OCI-LY7 (cell line): ENCODE results near the gene SMIM8.

Experiments used
- CTCF ChIP-seq: fragments of 200-600 bp; sonication (generic); conservative IDR thresholded peaks from 2 replicates; pipeline ENCODE4 v1.5.1; 2014; ENCODE audit warnings: mild to moderate bottlenecking, antibody characterized with exemption, low read length, moderate library complexity, mixed read lengths
- EZH2phosphoT487 ChIP-seq: fragments of 200-600 bp; sonication (generic); IDR thresholded peaks from 2 replicates; pipeline ENCODE4 v1.6.1; 2018; ENCODE audit warnings: low read depth, borderline replicate concordance, mild to moderate bottlenecking, mixed run types, antibody characterized with exemption, low read length, moderate library complexity, mixed read lengths

DNA sequence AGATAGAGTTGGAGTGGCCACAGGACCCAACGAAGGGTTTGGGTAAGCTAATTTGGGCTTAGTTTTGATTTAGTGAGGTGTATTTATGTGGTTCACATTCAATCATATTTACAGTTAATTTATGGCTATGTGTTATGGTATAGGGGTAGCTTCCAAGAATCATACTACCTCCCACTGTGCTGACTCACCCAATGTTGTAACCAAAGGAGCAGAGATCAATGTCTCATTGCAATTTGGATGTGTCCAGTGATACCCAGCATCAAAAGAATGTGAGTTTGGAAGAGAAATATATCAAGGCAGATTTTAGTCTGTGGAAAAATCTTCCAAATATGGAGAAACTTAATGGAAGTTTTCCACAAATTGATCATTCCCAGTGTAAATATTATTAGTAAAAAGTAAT lies 25.3 kb upstream of the SMIM8 start:
- TF ChIP-seq CTCF: no peak
- no peak for TF ChIP-seq EZH2phosphoT487
